Measurements from ENCODE around the gene AQP3.
"Not testable (repeated sequence)": the region's sequence is repeated elsewhere in the genome, so short reads cannot be mapped to it uniquely, and the experiment has no call there.

AQP3 gene

DNA sequence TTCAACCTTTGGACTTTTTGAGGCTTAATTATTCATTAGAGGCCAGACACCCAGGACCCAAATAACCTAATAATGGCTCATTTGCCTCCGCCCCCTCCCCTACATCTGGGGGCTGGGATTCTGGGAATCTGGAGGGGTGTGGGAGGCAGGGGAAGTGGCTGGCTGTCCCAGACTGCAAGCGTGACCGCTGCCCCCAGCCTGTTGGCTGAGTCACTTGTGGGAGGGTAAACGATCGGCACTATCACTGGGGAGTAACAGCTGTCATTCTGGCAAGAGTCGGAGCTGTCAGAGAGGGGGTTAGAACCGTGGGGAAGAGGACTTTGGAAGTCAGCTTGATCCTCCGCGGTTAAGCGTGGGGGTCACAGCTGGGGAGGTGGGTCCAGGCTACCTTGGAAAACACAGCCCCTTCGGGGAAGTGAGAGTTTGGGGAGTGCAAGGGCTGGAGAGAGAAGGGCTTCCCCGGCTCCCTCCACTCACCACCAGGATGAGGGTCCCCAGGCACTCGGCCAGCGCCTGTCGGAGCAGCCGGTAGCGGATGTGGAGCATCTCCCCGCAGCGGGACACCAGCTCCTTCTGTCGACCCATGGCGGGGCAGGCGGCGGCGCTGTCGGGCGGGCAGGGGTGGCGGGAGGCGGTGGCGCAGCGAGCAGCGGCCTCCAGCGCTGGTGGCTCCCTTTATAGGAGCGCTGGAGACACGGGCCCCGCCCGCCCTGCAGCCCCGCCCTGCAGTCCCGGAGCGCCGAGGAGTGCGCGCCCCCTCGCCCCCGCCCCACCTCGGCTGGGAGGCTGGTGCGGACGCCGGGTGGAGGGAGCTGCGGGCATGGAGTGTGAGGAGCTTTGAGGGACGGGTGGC lies at the start of gene AQP3:
AQP3 (minus strand) TSS at position 648 of the 853 bp plus-strand sequence; CDS start at position 585, 63 bp downstream.
- DNase-seq (ENCODE audit: low read depth), result no peak

DNA sequence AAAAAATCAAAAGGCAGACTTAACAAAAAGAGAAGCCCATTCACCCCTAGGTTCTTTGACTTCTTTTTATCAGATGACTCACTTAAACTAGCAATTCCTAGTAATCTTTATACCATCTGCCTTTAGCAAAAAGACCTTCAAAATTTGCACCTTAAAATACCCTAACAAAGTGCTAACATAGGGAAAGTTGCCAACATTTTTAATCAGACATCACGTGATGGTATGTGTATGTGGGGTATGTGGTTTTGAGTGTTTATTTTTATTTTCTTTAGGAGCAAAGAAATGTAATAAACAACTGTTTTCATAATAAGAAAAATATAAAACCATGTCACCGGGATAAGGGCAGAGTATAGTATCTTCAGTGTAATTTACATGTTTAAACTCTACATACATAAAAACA lies 46.4 kb upstream of the AQP3 start:
- DNase-seq (ENCODE audit: low read depth), result not testable (repeated sequence)

DNA sequence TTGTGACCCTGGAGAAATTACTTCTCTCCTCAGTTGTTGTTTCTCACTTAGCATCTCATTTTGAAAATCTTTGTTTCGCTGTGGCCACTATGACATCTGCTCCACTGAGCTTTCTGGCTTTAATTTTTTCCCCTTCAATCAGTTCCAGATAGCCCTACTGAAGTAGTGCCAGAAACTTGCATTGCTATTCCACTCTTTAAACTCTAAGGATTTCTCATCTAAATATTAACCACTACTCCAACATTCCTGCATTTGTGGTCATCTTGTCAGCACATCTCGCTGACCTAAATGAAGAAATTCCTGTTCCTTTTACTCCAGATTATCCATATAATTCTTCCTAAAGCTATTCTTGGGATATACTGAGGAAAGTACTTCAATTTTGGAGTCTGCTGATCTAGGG lies 41.7 kb upstream of the AQP3 start:
- no peak for DNase-seq (ENCODE audit: low read depth)

DNA sequence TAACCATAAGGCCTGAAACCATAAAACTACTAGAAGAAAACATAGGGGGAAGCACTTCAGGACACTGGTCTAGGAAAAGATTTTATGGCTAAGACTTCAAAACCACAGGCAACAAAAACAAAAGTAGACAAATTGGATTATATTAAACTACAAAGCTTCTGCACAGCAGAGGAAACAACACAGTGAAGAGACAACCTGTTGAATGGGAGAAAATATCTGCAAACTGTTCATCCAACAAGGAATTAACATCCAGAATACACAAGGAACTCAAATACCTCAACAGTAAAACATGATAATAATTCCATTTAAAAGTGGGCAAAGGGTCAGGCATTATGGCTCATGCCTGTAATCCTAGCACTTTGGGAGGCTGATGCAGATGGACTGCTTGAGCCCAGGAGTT lies 37.9 kb upstream of the AQP3 start:
- not testable (repeated sequence) for DNase-seq (ENCODE audit: low read depth)

DNA sequence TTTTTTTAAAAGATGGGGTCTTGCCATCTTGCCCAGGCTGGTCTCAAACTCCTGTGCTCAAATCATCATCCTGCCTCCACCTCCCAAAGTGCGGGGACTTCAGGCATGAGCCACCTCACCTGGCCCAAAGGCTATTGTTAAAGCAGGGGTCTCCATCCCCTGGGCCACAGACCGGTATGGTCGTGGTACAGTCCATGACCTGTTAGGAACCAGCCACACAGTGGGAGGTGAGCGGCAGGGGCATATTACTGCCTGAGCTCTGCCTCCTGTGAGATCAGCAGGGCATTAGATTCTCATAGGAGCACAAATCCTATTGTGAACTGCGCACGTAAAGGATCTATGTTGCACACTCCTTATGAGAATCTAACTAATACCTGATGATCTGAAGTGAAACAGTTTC lies 33.6 kb upstream of the AQP3 start:
- no peak for DNase-seq (ENCODE audit: low read depth)

DNA sequence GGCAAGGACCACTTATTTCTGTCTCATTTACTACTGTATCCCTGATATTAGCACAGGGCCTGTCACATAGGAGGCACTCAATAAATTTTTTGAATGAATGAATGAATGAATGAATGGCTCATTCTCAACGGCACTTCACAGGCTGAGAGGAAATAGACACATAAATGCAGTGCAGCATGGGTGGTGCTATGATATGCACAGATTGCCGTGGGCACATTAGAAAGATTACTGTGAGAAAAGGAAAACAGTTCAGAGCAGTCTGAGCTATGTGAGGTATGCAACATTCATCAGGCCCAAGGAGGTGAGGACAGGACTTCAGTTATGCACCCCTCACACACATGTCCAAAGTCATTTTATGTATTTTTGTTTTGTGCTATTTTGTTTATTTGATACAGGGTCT lies 32.7 kb upstream of the AQP3 start:
- no peak for DNase-seq (ENCODE audit: low read depth)

DNA sequence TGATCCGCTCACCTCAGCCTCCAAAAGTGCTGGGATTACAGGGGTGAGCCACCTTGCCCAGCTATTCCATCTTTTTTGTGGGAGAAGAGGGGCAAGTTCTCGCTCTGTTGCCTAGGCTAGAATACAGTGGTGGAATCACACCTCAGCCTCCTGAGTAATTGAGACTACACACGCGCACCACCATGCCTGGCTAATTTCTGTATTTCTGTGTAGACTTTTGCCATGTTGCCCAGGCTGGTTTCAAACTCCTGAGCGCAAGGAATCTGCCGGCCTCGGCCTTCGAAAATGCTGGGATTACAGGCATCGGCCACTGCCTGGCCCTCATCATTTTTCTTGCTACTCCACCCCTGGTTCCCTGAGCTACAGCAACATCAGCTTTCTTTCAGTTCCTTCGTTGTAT lies 29.1 kb upstream of the AQP3 start:
- no peak for DNase-seq (ENCODE audit: low read depth)

DNA sequence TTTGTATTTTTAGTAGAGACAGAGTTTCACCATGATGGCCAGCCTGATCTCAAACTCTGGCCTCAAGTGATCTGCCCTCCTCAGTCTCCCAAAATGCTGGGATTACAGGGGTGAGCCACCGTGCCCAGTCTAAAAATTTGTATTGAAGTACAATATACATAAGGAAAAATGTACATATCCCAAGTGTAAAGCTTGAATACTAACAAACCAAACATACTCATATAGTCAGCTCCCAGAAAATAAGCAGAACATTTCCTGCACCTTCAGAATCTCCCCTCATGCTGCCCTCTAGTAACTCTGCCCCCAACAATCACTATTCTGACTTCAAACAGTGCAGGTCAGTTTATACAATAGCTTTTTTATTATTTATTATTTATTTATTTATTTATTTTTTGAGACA lies 28.0 kb upstream of the AQP3 start:
- no peak for DNase-seq (ENCODE audit: low read depth)

DNA sequence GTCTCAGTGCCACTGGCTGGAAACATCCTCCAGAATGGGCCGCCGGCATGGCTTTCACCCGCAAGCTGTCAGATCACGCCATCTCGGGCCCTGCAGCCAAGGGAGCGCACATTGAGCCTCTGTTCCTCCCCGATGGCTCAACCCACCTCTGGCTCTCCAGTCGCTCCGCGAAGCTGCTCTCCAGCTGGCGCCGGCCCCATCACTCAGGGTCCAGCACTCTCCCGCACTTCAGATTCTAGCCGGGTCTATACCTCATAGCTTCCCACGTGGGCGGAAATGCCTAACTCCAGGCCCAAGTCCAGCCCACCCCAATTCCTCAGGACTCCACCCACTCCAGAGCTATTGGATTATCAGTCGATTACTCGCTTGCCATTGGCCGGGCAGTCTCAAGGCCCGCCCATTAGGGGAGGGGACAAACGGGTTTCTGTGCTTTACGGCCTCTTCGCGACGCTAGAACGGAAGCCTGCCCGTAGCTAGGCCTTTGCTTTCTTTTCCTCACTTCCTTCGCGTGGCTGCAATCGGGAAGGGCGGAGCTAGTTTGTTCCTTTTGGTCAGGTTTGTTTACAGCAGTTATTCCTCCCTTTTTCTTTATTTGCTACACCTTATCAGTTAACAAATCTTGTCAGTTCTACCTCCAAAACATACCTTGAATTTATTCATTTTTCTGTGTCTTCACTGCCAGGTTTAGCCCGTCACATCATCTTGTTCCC lies 26.4 kb upstream of the AQP3 start, which contains the start of gene NOL6:
NOL6 (minus strand) TSS at position 282 of the 710 bp plus-strand sequence; CDS start at position 200, 82 bp downstream.
- peak; percentile 98 for DNase-seq (ENCODE audit: low read depth)

DNA sequence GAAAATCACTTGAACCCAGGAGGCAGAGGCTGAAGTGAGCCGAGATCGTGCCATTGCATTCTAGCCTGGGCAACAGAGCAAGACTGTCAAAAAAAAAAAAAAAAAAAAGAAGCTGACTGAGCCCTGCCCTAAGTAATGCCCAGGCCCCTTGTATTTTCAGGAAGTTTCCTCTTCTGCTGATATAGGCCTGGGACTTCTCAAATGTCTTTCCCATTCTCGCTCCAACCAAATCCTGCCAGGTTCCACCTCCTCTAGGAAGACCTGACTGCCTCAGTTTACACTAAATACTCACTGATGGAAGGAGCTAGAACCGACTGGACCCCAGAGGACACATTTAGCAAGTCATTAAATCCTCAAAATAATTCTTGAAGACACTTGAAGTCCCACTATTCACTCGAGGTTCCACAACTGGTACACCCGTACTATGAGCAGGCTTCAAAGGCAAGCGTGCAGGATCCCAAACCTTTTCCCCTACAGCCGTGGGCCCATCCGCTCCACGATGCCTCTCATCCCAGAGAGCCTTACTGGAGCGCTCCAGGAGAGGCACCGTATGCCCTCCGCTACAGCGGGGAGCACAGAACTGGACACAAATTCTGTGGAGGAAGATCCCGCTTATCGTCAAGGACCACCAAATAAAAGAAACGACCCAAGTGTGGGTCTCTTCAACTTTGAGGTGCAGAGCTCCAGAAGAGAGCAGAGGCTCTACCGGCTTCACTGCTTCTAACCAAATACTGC lies 25.7 kb upstream of the AQP3 start:
- DNase-seq (ENCODE audit: low read depth), result no peak

DNA sequence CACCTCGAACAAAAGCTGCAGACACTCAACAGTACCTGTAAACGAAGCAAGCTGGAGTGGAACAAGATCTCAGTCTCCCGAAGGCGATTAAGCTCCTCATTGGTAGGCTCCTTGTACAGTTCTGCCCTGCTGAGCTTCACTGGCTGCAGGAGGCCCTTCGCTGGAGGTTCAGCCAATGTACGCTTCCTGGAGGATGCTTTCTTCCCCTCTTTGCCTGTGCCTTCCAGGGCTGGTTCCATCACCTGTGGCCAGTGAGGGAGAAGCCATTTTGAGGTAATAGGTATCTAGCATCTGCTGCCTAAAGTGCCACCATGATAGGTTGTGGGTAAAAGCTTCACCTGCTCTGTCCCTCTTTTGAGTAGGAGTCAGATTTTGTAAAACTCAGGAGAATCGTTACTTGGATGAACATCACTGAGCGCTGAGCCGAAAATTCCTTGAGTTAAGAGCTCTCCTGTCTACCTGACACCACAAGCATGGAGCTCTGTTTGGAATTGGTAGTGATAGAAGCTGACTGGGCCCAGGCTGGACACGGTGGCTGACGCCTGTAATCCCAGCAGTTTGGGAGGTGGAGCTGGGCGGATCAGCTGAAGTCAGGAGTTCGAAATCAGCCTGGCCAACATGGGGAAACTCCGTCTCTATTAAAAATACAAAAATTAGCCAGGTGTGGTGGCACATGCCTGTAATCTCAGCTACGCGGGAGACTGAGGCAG lies 24.9 kb upstream of the AQP3 start:
- DNase-seq (ENCODE audit: low read depth), result no peak

DNA sequence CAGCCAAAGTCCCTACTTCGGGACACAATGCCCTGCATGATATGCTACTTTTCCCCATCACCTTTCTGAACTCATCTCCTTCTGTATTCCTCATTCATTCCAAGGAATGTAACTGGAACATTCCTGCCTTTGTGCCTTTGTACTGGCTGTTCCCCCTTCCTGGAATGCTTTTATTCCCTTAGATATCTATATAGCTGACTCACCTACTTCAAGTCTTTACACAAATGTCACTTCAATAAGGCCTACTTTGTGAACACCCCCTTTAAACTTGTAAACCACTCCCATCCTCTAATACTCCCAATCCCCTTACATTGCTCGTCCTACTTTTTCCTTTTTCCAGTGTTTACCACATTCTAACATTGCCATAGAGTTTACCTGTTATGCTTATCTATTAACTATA lies 24.0 kb upstream of the AQP3 start:
- no peak for DNase-seq (ENCODE audit: low read depth)

DNA sequence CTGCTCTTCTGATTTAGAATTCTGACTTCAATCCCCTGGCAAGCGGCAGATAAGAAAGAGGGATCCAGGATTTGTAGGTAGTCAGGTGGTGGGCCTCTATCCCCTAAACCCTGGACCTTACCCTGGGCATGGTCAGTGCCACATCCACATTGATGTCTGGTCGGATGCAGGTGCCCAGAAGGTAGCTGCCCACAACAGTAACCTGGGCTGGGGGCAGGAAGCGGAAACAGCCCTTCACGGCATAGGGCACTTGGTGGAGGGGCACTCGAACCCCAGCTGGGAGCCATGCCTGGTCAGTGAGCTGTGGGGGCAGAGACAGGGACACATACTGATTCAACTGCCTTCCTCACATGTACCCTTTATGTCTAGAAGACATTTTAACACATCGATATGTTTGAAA lies 22.5 kb upstream of the AQP3 start:
- DNase-seq (ENCODE audit: low read depth), result no peak

DNA sequence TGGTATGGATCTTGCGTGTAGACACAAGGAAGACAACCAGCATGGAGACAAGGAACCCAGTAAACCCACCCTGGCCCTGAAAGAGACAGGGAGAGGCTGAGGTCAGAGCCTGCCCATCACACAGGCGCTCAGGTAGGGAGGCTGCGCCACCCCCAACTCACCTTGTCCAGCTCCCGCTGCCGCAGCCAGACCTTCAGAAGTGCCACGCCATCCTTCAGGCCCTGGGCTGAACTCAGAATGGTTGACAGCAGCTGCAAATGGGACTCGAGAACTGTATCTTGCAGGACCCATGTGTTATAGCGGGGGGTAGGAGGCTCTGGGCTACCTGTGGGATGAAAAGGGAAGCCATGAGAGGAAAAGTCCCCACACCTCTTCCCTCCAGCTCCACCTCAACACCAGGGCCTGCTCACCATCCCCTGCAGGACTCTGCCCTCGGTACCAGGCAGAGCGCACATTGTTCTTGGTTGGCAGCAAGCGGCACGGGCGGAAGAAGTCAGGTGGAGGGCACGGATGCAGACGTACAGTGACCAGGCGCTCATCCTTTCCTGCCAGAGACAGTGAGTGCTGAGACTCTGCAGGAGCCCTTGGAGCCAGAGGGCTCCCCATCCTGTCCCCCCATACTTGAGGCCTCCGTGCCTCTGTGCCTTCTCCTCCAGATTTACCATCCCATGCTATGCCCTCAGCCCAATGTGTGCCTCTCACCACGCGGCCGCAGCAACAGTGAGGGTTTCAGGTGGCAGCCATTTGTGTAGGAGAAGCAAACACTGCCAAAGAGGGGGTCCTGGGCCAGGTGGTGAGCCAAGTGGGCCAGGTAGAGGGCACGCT lies 21.6 kb upstream of the AQP3 start:
- no peak for DNase-seq (ENCODE audit: low read depth)

DNA sequence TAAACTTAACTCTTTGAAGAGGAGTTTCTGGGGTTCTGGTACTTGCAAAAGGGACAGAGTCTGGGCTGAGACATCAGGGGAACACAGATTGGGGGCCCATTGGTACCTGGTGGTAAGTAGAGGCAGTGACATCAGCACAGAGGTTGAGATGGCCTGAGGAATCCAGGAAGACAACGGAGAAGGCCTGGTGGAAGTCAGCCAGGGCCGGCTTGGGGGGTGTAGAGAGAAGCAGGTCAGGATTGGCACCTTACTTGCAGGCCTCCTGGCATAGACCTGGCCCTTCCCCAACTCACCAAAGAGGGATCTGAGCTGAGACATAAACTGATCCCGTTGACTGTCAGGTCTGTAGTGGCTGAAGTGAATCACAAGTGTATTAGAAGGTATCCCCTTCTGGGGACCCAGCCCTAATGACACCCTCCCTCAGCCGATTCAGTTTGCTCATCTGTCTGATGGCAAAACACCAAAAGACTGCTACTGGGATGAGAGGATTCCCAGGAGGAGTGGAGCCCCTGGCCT lies 20.9 kb upstream of the AQP3 start:
- DNase-seq (ENCODE audit: low read depth), result no peak

DNA sequence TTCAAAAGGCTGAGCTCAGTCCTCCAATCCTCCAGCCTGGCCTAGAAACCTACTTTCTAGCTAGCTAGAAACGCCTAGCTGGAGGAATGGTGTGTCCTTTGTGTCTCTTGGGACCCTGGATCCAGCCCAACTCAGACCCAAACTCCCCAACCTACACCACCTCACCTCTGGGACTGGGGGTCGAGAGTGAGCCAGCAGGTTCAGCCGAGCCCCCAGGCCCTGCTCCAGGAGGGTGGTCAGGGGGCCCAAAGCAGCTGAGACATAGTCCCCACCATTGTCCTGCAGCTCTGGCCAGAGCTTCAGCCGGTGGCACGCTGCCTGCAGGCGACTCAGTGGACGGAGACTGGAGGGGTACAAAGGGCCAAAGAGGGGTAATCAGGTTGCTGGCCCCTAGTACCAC lies 20.1 kb upstream of the AQP3 start:
- no peak for DNase-seq (ENCODE audit: low read depth)

DNA sequence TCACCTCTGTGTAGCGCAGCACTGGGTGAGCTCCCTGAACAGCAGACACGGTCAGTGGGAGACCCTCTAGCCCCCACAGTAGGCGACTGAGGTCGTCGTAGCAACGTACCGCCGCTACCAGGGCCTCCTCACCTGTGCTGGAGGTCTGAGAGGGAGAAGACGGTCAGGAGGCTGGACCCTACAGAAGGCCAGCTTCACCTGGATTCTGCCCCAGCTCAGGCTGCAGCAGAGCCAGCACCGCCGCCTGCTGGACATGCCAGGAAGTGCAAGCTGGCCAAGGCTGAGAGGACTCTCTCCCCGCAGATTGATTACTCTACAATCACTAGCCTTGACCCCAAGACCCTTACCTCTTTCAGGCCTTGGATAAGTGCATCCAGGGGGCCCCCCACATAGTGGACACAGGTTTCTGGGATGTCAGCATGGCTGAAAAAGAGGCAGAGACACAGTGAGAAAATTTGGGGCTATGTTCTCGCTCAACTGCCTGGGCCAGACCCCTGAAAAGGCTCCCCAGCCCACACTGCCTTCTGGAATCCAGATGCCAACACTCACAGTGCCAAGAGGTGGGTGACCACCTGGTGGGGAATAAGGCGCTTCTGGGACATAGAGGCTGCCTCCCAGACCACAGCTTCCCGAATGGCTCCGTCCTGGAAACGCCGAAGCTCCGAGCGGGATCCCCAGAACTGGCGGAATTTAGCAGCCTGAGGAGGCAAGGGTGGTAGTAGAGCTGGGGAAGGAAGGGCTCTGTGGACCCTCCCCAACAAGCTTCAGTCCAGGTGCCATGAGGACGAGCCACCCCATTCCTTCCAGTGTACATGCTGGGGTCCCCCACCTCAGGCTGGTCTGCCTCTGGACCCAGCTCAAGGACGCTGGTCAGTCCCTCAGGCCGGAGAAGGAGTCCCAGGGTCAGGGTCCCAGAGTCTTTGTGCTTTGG lies 19.4 kb upstream of the AQP3 start:
- no peak for DNase-seq (ENCODE audit: low read depth)

DNA sequence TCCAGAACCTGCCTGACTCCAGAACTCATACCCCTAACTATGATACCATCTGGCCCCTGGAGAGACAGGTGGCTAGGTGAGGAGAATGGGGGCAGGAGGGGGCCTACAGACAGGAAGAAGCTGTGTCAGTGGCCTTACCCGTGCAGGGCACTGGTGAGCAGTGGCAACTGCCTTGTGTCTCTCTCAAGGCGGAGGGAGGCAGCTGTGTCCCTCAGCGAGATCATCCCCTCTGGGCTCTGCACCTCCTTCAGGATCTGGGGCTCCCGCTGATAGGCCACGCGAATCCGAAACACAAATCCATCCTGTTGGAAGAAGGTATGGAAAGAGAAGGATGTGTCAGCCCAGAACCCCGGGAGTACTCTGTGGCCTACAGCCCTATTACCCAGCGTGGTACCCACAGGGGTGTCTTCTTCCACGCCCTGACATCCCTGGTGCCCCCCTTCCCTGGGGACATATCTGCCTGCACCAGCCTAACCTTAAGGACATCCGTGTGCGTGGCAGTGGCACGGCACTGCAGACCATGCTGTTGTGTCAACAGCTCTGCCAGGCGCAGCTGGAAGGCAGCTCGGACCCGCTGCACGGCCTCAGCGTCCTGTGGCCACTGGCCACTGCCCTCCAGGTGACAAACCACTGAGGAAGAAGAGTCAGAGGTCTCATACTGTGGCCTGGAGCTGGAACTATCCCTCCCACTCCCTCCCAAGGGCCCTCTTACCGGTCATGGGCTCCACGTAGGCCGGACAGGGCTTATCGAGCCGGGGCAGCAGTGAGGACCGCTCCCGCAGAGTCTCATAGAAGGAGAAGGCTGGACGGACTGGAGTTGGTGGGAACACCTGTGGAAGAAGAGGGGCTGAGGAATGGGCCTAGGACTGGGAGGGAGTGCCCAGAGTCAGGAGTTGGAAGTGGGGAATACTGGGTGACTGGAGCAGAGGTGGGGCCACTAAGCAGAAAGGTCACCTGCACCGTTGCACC lies 18.5 kb upstream of the AQP3 start:
- no peak for DNase-seq (ENCODE audit: low read depth)

DNA sequence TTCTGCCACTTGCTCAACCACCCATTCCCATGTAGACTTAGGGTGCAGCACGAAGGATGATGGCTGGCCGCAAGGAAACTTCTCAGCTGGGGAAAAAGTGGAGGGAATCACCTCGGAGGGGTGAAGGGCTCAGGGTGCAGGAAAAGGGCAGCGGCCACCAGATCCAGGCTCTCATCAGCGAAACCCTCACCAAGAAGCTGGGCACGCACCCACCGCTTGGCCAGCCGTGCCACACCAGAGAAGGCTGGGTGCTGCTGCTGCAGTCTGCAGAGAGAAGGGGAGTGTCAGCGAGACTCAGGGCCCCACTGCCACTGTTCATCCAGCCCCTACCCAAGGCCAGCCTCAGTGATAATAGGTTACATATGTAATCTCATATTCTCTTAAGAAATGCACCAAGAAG lies 17.7 kb upstream of the AQP3 start:
- DNase-seq (ENCODE audit: low read depth), result no peak
